H1 (cell line): ENCODE measurements around the gene NEK9. TPM values are rescaled to one million over a fixed set of nuclear protein-coding genes. Genes with fewer than 3 reads are reported as not detected.

Source experiments
- CTCF ChIA-PET: fragments of 300-600 bp; sonication (Branson Sonifier 250); formaldehyde crosslinking; loops from one replicate; lab custom pipeline; 2021; ENCODE audit not compliant: partially characterized antibody; lab: Charles Lee
- POLR2A ChIA-PET: fragments of 300-600 bp; sonication (Branson Sonifier 250); formaldehyde crosslinking; loops from one replicate; lab custom pipeline; 2021; ENCODE audit warnings: inconsistent platforms; ENCODE audit not compliant: partially characterized antibody; lab: Charles Lee
- DNase-seq, 2 experiments: peaks; one replicate each; pipeline versions ENCODE4 v3.0.0 to v3.0.0-alpha.2; 2010 to 2022; ENCODE audit warnings: low spot score in 2 of 2, low read depth in 1 of 2, mixed read lengths in 1 of 2
- FAIRE-seq: peaks from 2 replicates; lab custom pipeline; 2011; peaks lifted over from hg19 to GRCh38; lab: Jason Lieb, UNC
- H2AFZ ChIP-seq: 2 replicates; pipeline ENCODE4 v1.8.1; 2012; ENCODE audit warnings: low read length, inconsistent platforms
- H2AK5ac ChIP-seq: 2 replicates; pipeline ENCODE4 v1.6.1; 2013; ENCODE audit warnings: low read depth, low read length
- H2BK120ac ChIP-seq: replicated peaks from 2 replicates; pipeline ENCODE3; 2013; ENCODE audit warnings: low read depth, low read length, inconsistent platforms
- H2BK12ac ChIP-seq: 2 replicates; pipeline ENCODE4 v1.6.1; 2013; ENCODE audit warnings: low read depth, low read length
- H2BK15ac ChIP-seq: 2 replicates; pipeline ENCODE4 v1.6.1; 2013; ENCODE audit warnings: low read length
- H2BK20ac ChIP-seq: 2 replicates; pipeline ENCODE4 v1.6.1; 2013; ENCODE audit warnings: low read length
- H2BK5ac ChIP-seq: 2 replicates; pipeline ENCODE4 v1.6.1; 2013; ENCODE audit warnings: low read depth, low read length
- H3K14ac ChIP-seq: 2 replicates; pipeline ENCODE4 v1.6.1; 2013; ENCODE audit warnings: inconsistent platforms; ENCODE audit not compliant: insufficient read length
- H3K18ac ChIP-seq: 2 replicates; pipeline ENCODE4 v1.6.1; 2013; ENCODE audit warnings: low read length; ENCODE audit errors: extremely low read depth
- H3K23ac ChIP-seq: 2 replicates; pipeline ENCODE4 v1.6.1; 2013; ENCODE audit warnings: inconsistent platforms; ENCODE audit not compliant: insufficient read length
- H3K23me2 ChIP-seq: 2 replicates; pipeline ENCODE4 v1.6.1; 2013; ENCODE audit warnings: low read depth, low read length
- H3K27ac ChIP-seq: 2 replicates; pipeline ENCODE4 v1.6.1; 2011; ENCODE audit warnings: low read depth, low read length, inconsistent platforms
- H3K27me3 ChIP-seq, 4 experiments: replicated peaks in 1 of 4; 1 replicate in 1 of 4; 2 replicates in 3 of 4; pipeline versions ENCODE4 v1.6.1 to v1.8.1; 2011 to 2013; ENCODE audit warnings: low read length in 3 of 4, mild to moderate bottlenecking in 3 of 4, inconsistent platforms in 2 of 4, mixed read lengths in 2 of 4, moderate library complexity in 1 of 4; ENCODE audit not compliant: control insufficient read depth in 3 of 4, insufficient read depth in 3 of 4; ENCODE audit errors: extremely low read depth in 1 of 4
- H3K36me3 ChIP-seq, 4 experiments: 2 replicates each; pipeline versions ENCODE4 v1.6.1 to v1.8.1; 2011 to 2013; ENCODE audit warnings: mild to moderate bottlenecking in 4 of 4, low read length in 3 of 4, moderate library complexity in 2 of 4, control low read depth in 1 of 4, inconsistent platforms in 1 of 4; ENCODE audit not compliant: insufficient read depth in 4 of 4, control insufficient read depth in 2 of 4
- H3K4ac ChIP-seq: replicated peaks from 2 replicates; pipeline ENCODE3; 2013; ENCODE audit warnings: low read length, low read depth, mixed read lengths, inconsistent platforms; ENCODE audit not compliant: insufficient read length
- H3K4me1 ChIP-seq, 4 experiments: replicated peaks in 1 of 4; 1 replicate in 1 of 4; 2 replicates in 3 of 4; pipeline versions ENCODE4 v1.6.1 to v1.8.1; 2011 to 2013; ENCODE audit warnings: low read length in 3 of 4, inconsistent platforms in 2 of 4, mixed read lengths in 1 of 4; ENCODE audit not compliant: insufficient read depth in 4 of 4, control insufficient read depth in 3 of 4
- H3K4me2 ChIP-seq, 2 experiments: 2 replicates each; pipeline versions ENCODE4 v1.6.1 to v1.8.1; 2011 to 2013; ENCODE audit warnings: low read depth in 2 of 2, low read length in 2 of 2, control low read depth in 1 of 2, inconsistent platforms in 1 of 2, mild to moderate bottlenecking in 1 of 2; ENCODE audit not compliant: insufficient read depth in 1 of 2
- H3K4me3 ChIP-seq, 4 experiments: fragments of 200-600, 300-600 bp in 1 of 4; sonication (generic), shearing (Covaris generic), sonication (Bioruptor Twin) in 1 of 4; 2 replicates each; pipeline versions ENCODE4 v1.5.1 to v1.8.1; 2011 to 2016; ENCODE audit warnings: low read length in 4 of 4, low read depth in 3 of 4, control low read depth in 2 of 4, inconsistent platforms in 2 of 4, mild to moderate bottlenecking in 2 of 4, mixed read lengths in 1 of 4, moderate library complexity in 1 of 4; ENCODE audit not compliant: insufficient read depth in 2 of 4; ENCODE audit errors: extremely low read depth in 1 of 4
- H3K56ac ChIP-seq: replicated peaks from 2 replicates; pipeline ENCODE3; 2013; ENCODE audit warnings: low read depth, mild to moderate bottlenecking, mixed read lengths, low read length, inconsistent platforms; ENCODE audit not compliant: insufficient read length
- H3K79me1 ChIP-seq: 2 replicates; pipeline ENCODE4 v1.6.1; 2013; ENCODE audit warnings: low read depth, low read length, control low read depth
- H3K79me2 ChIP-seq, 2 experiments: 2 replicates each; pipeline versions ENCODE4 v1.6.1 to v1.8.1; 2012 to 2013; ENCODE audit warnings: low read length in 2 of 2, mild to moderate bottlenecking in 2 of 2, inconsistent platforms in 1 of 2; ENCODE audit not compliant: insufficient read depth in 2 of 2, control insufficient read depth in 1 of 2
- H3K9ac ChIP-seq, 4 experiments: replicated peaks in 1 of 4; 1 replicate in 1 of 4; 2 replicates in 3 of 4; pipeline versions ENCODE4 v1.6.1 to v1.8.1; 2011 to 2013; ENCODE audit warnings: low read depth in 3 of 4, low read length in 3 of 4, control low read depth in 2 of 4, mild to moderate bottlenecking in 2 of 4, moderate library complexity in 2 of 4, inconsistent platforms in 1 of 4; ENCODE audit errors: extremely low read depth in 1 of 4
- H3K9me3 ChIP-seq, 2 experiments: 2 replicates each; pipeline versions ENCODE4 v1.6.1 to v1.8.1; 2012 to 2013; ENCODE audit warnings: mild to moderate bottlenecking in 2 of 2, moderate library complexity in 2 of 2, control low read depth in 1 of 2, inconsistent platforms in 1 of 2, low read depth in 1 of 2, low read length in 1 of 2, mixed read lengths in 1 of 2; ENCODE audit not compliant: insufficient read depth in 2 of 2
- H4K20me1 ChIP-seq, 2 experiments: replicated peaks in 1 of 2; 2 replicates each; pipeline versions ENCODE3 to v1.8.1; 2011 to 2013; ENCODE audit warnings: inconsistent platforms in 2 of 2, low read length in 2 of 2, mild to moderate bottlenecking in 1 of 2; ENCODE audit not compliant: insufficient read depth in 2 of 2, control insufficient read depth in 1 of 2
- H4K5ac ChIP-seq: 2 replicates; pipeline ENCODE4 v1.6.1; 2013; ENCODE audit warnings: low read length, low read depth, mixed read lengths, inconsistent platforms; ENCODE audit not compliant: insufficient read length
- H4K8ac ChIP-seq: 2 replicates; pipeline ENCODE4 v1.8.0; 2013; ENCODE audit warnings: mild to moderate bottlenecking, moderate library complexity, low read length, inconsistent platforms; ENCODE audit not compliant: insufficient read depth; ENCODE audit errors: extremely low read depth
- H4K91ac ChIP-seq: replicated peaks from 2 replicates; pipeline ENCODE3; 2013; ENCODE audit warnings: low read length, mixed read lengths, inconsistent platforms; ENCODE audit not compliant: insufficient read length
- CEBPB ChIP-seq: IDR thresholded peaks from 2 replicates; pipeline ENCODE4 v1.6.1; 2012; ENCODE audit warnings: low read depth, low read length
- EP300 ChIP-seq, 2 experiments: IDR thresholded peaks; 1 replicate in 1 of 2; 2 replicates in 1 of 2; pipeline ENCODE4 v1.6.1; 2011 to 2012; ENCODE audit warnings: low read depth in 2 of 2, low read length in 2 of 2, mild to moderate bottlenecking in 2 of 2, borderline replicate concordance in 1 of 2, inconsistent platforms in 1 of 2, moderate library complexity in 1 of 2
- FOSL1 ChIP-seq: IDR thresholded peaks from 2 replicates; pipeline ENCODE4 v1.6.1; 2011; ENCODE audit warnings: mild to moderate bottlenecking, low read depth, low read length, moderate library complexity; ENCODE audit not compliant: insufficient read depth
- HDAC2 ChIP-seq, 2 experiments: fragments of 300-600 bp in 1 of 2; sonication (generic) in 1 of 2; IDR thresholded peaks; 2 replicates each; pipeline ENCODE4 v1.6.1; 2011 to 2012; ENCODE audit warnings: low read depth in 2 of 2, low read length in 2 of 2, mild to moderate bottlenecking in 2 of 2, moderate library complexity in 2 of 2, borderline replicate concordance in 1 of 2, inconsistent platforms in 1 of 2
- HDAC6 ChIP-seq: IDR thresholded peaks from one replicate; pipeline ENCODE4 v1.7.1; 2012; ENCODE audit warnings: low read depth, mild to moderate bottlenecking, inconsistent platforms, low read length, moderate library complexity
- JUN ChIP-seq: IDR thresholded peaks from 2 replicates; pipeline ENCODE4 v1.6.1; 2011; ENCODE audit warnings: low read depth, mild to moderate bottlenecking, improper control_type of control experiment, low read length
- KDM4A ChIP-seq: IDR thresholded peaks from one replicate; pipeline ENCODE4 v1.7.1; 2012; ENCODE audit warnings: low read depth, mild to moderate bottlenecking, moderate library complexity, low read length, inconsistent platforms; ENCODE audit not compliant: severe bottlenecking
- POLR2A ChIP-seq, 2 experiments: IDR thresholded peaks; 1 replicate in 1 of 2; 2 replicates in 1 of 2; pipeline ENCODE4 v1.6.1; 2011; ENCODE audit warnings: low read depth in 2 of 2, low read length in 2 of 2, mild to moderate bottlenecking in 2 of 2; ENCODE audit errors: control extremely low read depth in 1 of 2
- POU5F1 ChIP-seq: IDR thresholded peaks from 2 replicates; pipeline ENCODE4 v1.6.1; 2011; ENCODE audit warnings: low read depth, mild to moderate bottlenecking, low read length, moderate library complexity
- RFX5 ChIP-seq: IDR thresholded peaks from 2 replicates; pipeline ENCODE4 v1.6.1; 2011; ENCODE audit warnings: low read depth, low read length, improper control_type of control experiment, borderline replicate concordance
- SP4 ChIP-seq: IDR thresholded peaks from 2 replicates; pipeline ENCODE4 v1.6.1; 2012; ENCODE audit warnings: low read length, inconsistent platforms
- TCF12 ChIP-seq: IDR thresholded peaks from 2 replicates; pipeline ENCODE4 v1.6.1; 2011; ENCODE audit warnings: low read depth, mild to moderate bottlenecking, low read length
- TEAD4 ChIP-seq: IDR thresholded peaks from 2 replicates; pipeline ENCODE4 v1.6.1; 2012; ENCODE audit warnings: low read depth, low read length, inconsistent platforms, mixed read lengths
- YY1 ChIP-seq: IDR thresholded peaks from 2 replicates; pipeline ENCODE4 v1.6.1; 2011; ENCODE audit warnings: low read depth, mild to moderate bottlenecking, low read length
- ZNF274 ChIP-seq: IDR thresholded peaks from 2 replicates; pipeline ENCODE4 v1.7.0; 2012; ENCODE audit warnings: low read length, borderline replicate concordance; ENCODE audit errors: extremely low read depth
- WGBS, 2 experiments: shearing (Covaris generic) in 1 of 2; methylation state at CpG; one replicate each; pipeline versions ENCODE4 v1.1.6 to v1.1.7; 2013 to 2015; ENCODE audit warnings: low lambda C conversion rate in 2 of 2, mixed read lengths in 2 of 2, inconsistent platforms in 1 of 2, low coverage in 1 of 2, missing lambda C conversion rate in 1 of 2; ENCODE audit not compliant: insufficient replicate concordance in 2 of 2, insufficient coverage in 1 of 2, insufficient read length in 1 of 2; ENCODE audit errors: extremely low coverage in 1 of 2, missing lambda C conversion rate in 1 of 2; 5-methylcytosine and 5-hydroxymethylcytosine counted together
- polyA plus RNA-seq, 7 experiments: library from polyadenylated mRNA; depleted of rRNA in 3 of 7; stranded (reverse) in 5 of 7; unstranded in 2 of 7; fragments of >200 nt in 5 of 7; fragments of 200-250 nt in 2 of 7; gene quantifications; 1 replicate in 5 of 7; 2 replicates in 1 of 7; 4 replicates in 1 of 7; pipeline versions ENCODE4 v1.2.1 to v1.2.3, GENCODE V29; 2011 to 2013; ENCODE audit warnings: missing spikeins in 2 of 7, mixed read lengths in 2 of 7
- total RNA-seq: library from RNA; stranded (reverse); fragmentation: NEBNext Ultra II Directional; extraction: Animal tissue kit (Norgen Biotek cat#: 25700); gene quantifications from 2 replicates; pipeline ENCODE4 v1.2.1, GENCODE V29; 2021

NEK9 gene
- total and polyA plus RNA-seq, 2 of the 8 experiments (the other 6 are each of a cell fraction or from before 2014, with no cell fraction given), result 16.0 to 43.6 TPM

GRCh38 chr14:75121552-75121951, 5.3 kb downstream of the NEK9 start:
- peaks cover 0 to 2% (median 0%) of the 10 kb centered on the region in 4 experiments; a peak in 3 of 7 replicates for H3K4me1 ChIP-seq
- no peak overlapping the region for H3K56ac ChIP-seq
- WGBS, 2 experiments, result 94% methylated on average over 7 of the region's 7 CpGs; no CpG with 5 or more reads in 1 of the 2 experiments
- peaks cover 2% of the 10 kb centered on the region for H3K79me1 ChIP-seq
- no peak overlapping the region for H3K9ac ChIP-seq
- H2BK15ac ChIP-seq, result no peak overlapping the region
- ChIA-PET POLR2A (interaction anchor here (0.6 to 1.2 kb wide), 3 partner anchors 11 to 371 kb away, joined by 4 read pairs; no protein-coding TSS in a partner anchor), CTCF (interaction anchor here (0.7 to 1.7 kb wide), 2 partner anchors 180 to 441 kb away, joined by 7 to 8 read pairs; no protein-coding TSS in a partner anchor)
- no peak overlapping the region for H2BK5ac ChIP-seq
- H4K20me1 ChIP-seq, result no peaks in the 10 kb centered on the region
- no peak overlapping the region for H2BK120ac ChIP-seq
- H3K36me3 ChIP-seq, result peaks cover 6 to 19% (median 12%) of the 10 kb centered on the region in 4 experiments
- no peak overlapping the region for H3K4me3 ChIP-seq
- no peak overlapping the region for H3K4ac ChIP-seq
- no peaks in the 10 kb centered on the region for H3K9me3 ChIP-seq
- H4K91ac ChIP-seq, result no peak overlapping the region
- H4K5ac ChIP-seq, result no peak overlapping the region
- H3K27me3 ChIP-seq, result no peaks in the 10 kb centered on the region
- H3K18ac ChIP-seq, result no peak overlapping the region
- H2AK5ac ChIP-seq, result no peak overlapping the region
- H3K4me2 ChIP-seq, result no peak overlapping the region
- no peak overlapping the region for H3K23ac ChIP-seq
- no peak overlapping the region for H2BK12ac ChIP-seq
- DNase-seq (no peak), FAIRE-seq (no peak)
- no peak overlapping the region for H3K27ac ChIP-seq
- peaks cover 0 to 11% of the 10 kb centered on the region in 2 experiments; a peak in 2 of 4 replicates for H3K79me2 ChIP-seq
- H2BK20ac ChIP-seq, result no peak overlapping the region
- peaks cover 7% of the 10 kb centered on the region; the same call in 1 of the 2 replicates for H3K23me2 ChIP-seq
- no peak overlapping the region for H3K14ac ChIP-seq
- H2AFZ ChIP-seq, result no peak overlapping the region
- H4K8ac ChIP-seq, result no peak overlapping the region
- no peak for TF ChIP-seq YY1
- TF ChIP-seq JUN, result no peak
- TF ChIP-seq FOSL1, result no peak
- no peak for TF ChIP-seq TCF12
- TF ChIP-seq RFX5, result no peak
- TF ChIP-seq POLR2A (IDR thresholded peaks at IDR 0.05; ENCODE audit: control extremely low read depth in 1 of 2, low read depth in 2 of 2, low read length in 2 of 2), result no peak
- TF ChIP-seq HDAC6, result no peak
- no peak for TF ChIP-seq EP300 (IDR thresholded peaks at IDR 0.05; ENCODE audit: borderline replicate concordance in 1 of 2, low read depth in 2 of 2, low read length in 2 of 2)
- no peak for TF ChIP-seq ZNF274
- no peak for TF ChIP-seq HDAC2 (IDR thresholded peaks at IDR 0.05; ENCODE audit: borderline replicate concordance in 1 of 2, low read depth in 2 of 2, low read length in 2 of 2)
- no peak for TF ChIP-seq CEBPB
- TF ChIP-seq TEAD4, result no peak
- TF ChIP-seq POU5F1, result no peak
- no peak for TF ChIP-seq KDM4A
- TF ChIP-seq SP4, result no peak
